Skeletal muscle satellite cell (primary cell): ENCODE data around the gene MMP14.
"Not testable (repeated sequence)": the region's sequence is repeated elsewhere in the genome, so short reads cannot be mapped to it uniquely, and the experiment has no call there.

Experiments
- H3K27me3 ChIP-seq: 2 replicates; pipeline ENCODE4 v1.7.0; 2013; ENCODE audit warnings: low read length; ENCODE audit not compliant: control insufficient read depth, insufficient read depth
- H3K36me3 ChIP-seq: 2 replicates; pipeline ENCODE4 v1.7.0; 2013; ENCODE audit warnings: mild to moderate bottlenecking, control low read depth, low read length; ENCODE audit not compliant: insufficient read depth
- H3K4me1 ChIP-seq: 2 replicates; pipeline ENCODE4 v1.7.0; 2013; ENCODE audit warnings: low read length; ENCODE audit not compliant: control insufficient read depth, insufficient read depth
- H3K4me2 ChIP-seq: 2 replicates; pipeline ENCODE4 v1.7.0; 2013; ENCODE audit warnings: mild to moderate bottlenecking, low read length
- H3K4me3 ChIP-seq: 2 replicates; pipeline ENCODE4 v1.7.0; 2013; ENCODE audit warnings: low read length
- H3K9ac ChIP-seq: 2 replicates; pipeline ENCODE4 v1.7.0; 2013; ENCODE audit warnings: mild to moderate bottlenecking, low read depth, low read length, moderate library complexity
- H3K9me3 ChIP-seq: replicated peaks from 2 replicates; pipeline ENCODE4 v1.7.0; 2013; ENCODE audit warnings: mild to moderate bottlenecking, control low read depth, low read length

The MMP14 gene

DNA sequence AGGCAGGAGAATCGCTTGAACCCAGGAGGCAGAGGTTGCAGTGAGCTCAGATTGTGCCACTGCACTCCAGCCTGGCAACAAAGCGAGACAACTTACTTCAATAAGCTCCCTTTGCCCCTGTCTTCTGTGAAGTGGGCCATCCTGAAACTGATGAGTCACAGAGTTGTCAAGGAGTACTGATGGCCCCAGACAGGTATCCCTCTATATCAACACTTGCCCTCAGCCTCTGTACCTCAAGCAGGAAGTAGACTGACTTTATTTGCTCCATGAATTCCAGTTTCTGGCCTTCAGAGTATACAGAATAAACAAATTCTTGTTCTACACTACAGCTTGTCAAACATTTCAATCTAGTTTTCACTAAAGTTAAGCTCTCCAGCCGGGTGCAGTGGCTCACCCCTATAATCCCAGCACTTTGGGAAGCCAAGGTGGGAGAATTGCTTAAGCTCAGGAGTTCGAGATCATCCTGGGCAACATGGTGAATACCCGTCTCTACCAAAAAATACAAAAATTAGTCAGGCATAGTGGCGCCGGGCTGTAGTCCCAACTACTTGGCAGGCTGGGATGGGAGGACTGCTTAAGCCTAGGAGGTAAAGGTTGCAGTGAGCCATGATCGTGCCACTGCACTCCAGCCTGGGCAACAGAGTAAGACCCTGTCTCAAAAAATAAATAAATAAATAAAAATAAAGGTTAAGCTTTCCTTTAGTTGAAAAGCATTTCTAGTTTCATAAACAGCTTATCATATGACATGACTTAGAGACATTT lies 18.8 kb downstream of the MMP14 start:
- H3K4me2 ChIP-seq: no peak overlapping the region
- no peaks in the 10 kb centered on the region for H3K36me3 ChIP-seq
- H3K9ac ChIP-seq: no peak overlapping the region
- H3K9me3 ChIP-seq: no peaks in the 10 kb centered on the region
- H3K4me3 ChIP-seq: no peak overlapping the region
- peaks cover 31% of the 10 kb centered on the region for H3K4me1 ChIP-seq
- H3K27me3 ChIP-seq: no peaks in the 10 kb centered on the region

DNA sequence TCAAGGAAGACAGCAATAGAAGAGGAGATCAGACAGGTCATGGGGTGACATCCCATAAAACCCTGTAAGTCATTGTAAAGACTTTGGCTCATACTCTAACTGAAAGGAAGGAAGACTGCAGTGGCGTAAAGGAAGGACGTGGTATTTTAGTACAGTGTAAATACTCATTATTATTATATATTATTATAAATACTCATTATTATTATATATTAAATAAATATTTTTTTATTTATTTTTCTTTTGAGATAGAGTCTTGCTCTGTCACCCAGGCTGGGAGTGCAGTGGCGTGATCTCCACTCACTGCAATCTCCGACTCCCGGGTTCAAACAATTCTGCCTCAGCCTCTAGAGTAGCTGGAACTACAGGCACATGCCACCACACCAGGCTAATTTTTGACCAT lies 20.0 kb downstream of the MMP14 start:
- Histone ChIP-seq H3K9me3 (no peaks in the 10 kb centered on the region), H3K9ac (no peak overlapping the region), H3K27me3 (no peaks in the 10 kb centered on the region), H3K36me3 (no peaks in the 10 kb centered on the region), H3K4me1 (peaks cover 19% of the 10 kb centered on the region), H3K4me2 (no peak overlapping the region), H3K4me3 (no peak overlapping the region)

DNA sequence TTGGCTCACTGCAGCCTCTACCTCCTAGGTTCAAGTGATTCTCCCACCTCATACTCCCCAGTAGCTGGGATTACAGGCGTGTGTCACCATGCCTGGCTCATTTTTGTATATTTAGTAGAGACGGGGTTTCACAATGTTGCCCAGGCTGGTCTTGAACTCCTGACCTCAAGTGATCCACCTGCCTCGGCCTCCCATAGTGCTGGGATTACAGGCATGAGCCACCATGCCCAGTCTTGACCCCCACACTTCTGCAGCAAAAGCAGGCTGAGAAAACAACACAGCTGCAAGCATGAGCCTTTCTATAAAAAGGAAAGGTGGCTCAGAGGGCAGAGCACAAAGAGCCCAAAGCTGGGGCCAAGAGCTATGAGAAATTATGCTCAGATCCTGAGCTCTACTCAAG lies 24.0 kb downstream of the MMP14 start:
- not testable (repeated sequence) for H3K9ac ChIP-seq, H3K4me3 ChIP-seq, H3K36me3 ChIP-seq, H3K9me3 ChIP-seq, H3K4me2 ChIP-seq, H3K4me1 ChIP-seq, H3K27me3 ChIP-seq

DNA sequence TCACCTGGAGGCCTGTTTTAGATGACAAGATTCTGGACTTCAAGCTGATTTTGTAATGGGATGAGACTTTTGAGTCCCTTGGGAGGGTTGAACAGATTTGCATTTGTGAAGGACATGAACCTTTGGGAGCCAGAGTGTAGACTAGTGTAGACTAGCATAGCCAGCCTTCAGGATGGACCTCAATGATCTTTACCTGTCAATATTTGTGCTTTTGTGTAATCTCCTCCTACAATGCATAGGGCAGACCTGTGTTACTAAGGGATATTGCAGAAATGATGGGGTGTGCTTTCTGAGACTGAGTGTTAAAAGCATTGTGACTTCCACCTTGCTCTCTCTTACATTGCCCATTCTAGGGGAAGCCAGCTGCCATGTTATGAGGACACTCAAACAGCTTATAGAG lies 25.3 kb downstream of the MMP14 start:
- Histone ChIP-seq H3K4me2 (no peak overlapping the region), H3K4me1 (no peaks in the 10 kb centered on the region), H3K36me3 (no peaks in the 10 kb centered on the region), H3K27me3 (no peaks in the 10 kb centered on the region), H3K4me3 (no peak overlapping the region), H3K9me3 (no peaks in the 10 kb centered on the region), H3K9ac (no peak overlapping the region)

DNA sequence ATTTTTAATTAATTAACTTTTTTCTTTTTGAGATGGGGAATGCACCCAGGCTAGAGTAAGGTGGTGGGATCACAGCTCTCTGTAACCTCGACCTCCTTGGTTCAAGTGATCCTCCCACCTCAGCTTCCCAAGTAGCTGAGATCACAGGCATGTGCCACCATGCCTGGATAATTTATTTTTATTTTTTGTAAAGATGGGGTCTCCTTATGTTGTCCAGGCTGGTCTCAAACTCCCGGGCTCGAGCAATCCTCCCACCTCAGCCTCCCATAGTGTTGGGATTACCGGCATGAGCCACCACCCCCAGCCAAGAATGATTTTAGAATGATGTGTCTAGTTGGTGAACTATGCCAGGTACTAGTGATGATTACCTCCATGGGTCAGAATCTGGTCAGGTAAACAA lies 28.6 kb downstream of the MMP14 start:
- no peak overlapping the region for H3K4me3 ChIP-seq
- H3K9me3 ChIP-seq: no peaks in the 10 kb centered on the region
- no peak overlapping the region for H3K9ac ChIP-seq
- H3K27me3 ChIP-seq: no peaks in the 10 kb centered on the region
- no peaks in the 10 kb centered on the region for H3K4me1 ChIP-seq
- H3K4me2 ChIP-seq: no peak overlapping the region
- H3K36me3 ChIP-seq: no peaks in the 10 kb centered on the region

DNA sequence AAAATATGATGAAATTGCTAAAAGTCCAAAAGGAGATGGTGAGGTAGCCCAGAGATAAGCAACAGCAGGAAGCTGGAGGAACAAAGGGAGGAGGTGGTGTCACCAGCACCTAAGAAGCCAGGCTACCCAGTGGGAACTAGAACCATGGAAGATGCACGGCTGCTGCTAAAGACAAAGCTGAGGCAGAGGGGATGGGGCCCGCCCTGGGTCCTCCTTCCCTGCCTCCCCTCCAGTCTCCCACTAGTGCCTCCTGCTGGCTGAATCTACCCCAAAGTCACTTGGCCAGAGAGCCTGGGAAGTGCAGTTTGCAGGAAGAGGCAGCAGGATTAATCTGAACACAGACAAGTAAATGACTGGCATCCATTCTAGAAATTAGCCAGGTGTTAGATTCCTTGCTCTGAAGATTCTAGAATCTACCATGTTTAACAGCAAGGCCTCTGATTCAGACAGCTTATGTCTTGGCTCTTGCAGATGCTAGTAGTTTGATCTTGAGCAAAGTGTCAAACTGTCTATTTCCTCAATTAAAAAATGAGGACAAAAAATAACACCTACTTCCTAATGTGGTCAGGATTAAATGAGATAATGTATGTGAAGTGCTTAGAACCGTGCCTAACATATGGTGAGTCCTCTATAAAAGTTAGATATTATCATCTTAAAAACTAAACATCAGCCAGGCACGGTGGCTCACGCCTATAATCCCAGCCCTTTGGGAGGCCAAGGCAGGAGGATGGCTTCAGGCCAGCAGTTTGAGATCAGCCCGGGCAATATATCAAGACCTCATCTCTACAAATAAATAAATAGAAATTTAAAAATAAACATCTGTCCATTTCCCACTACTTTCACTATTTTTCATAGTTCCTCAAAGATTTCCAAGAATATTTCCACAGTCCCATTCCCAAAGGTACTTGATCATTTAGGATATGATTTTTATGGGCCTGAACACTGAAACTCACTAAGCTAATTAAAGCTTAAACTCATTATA lies 29.3 kb downstream of the MMP14 start:
- Histone ChIP-seq H3K36me3 (no peaks in the 10 kb centered on the region), H3K9ac (no peak overlapping the region), H3K27me3 (no peaks in the 10 kb centered on the region), H3K9me3 (no peaks in the 10 kb centered on the region), H3K4me3 (no peak overlapping the region), H3K4me2 (no peak overlapping the region), H3K4me1 (peaks cover 4% of the 10 kb centered on the region)

DNA sequence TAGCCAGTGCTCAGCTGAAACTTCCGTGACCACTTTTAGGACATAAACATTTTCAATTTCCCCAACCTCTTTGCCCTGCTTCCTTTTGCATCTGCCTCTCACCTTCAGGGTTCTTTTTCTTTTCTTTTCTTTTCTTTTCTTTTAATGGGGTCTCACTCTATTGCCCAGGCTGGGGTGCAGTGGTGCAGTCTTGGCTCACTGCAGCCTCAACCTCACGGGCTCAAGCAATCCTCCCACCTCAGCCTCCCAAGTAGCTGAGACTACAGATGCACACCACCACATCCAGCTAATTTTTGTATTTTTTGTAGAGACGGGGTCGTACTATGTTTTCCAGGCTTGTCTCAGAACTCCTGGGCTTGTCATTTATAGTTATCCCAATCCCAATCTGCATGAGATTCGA lies 30.5 kb downstream of the MMP14 start:
- Histone ChIP-seq H3K4me1 (peaks cover 10% of the 10 kb centered on the region), H3K4me2 (no peak overlapping the region), H3K9ac (no peak overlapping the region), H3K4me3 (no peak overlapping the region), H3K36me3 (no peaks in the 10 kb centered on the region), H3K27me3 (no peaks in the 10 kb centered on the region), H3K9me3 (no peaks in the 10 kb centered on the region)

DNA sequence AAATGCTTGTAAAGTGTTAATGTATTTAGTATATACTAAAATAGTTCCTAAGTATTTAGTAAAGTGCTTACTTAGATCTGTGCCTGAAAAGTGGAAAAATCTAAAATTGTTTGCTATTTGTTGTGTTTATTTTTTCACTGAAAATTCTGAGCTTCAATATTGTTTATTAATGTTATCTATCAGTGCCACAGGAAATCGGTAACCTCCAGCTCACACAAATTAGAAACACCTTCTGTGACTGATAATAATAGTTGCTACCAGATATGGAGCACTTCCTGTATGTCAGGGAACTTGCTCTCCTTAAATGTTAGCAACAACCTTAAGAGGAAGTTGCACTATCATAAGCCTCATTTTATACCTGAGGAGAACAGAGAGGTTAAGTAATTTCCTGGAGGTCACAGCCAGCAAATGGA lies 34.4 kb downstream of the MMP14 start:
- H3K4me3 ChIP-seq: peak overlapping the region; percentile 96
- H3K27me3 ChIP-seq: no peaks in the 10 kb centered on the region
- peaks cover 20% of the 10 kb centered on the region for H3K36me3 ChIP-seq
- no peaks in the 10 kb centered on the region for H3K9me3 ChIP-seq
- H3K4me2 ChIP-seq: peak overlapping the region; percentile 96
- H3K4me1 ChIP-seq: peaks cover 16% of the 10 kb centered on the region
- peak overlapping the region; percentile 90 for H3K9ac ChIP-seq

DNA sequence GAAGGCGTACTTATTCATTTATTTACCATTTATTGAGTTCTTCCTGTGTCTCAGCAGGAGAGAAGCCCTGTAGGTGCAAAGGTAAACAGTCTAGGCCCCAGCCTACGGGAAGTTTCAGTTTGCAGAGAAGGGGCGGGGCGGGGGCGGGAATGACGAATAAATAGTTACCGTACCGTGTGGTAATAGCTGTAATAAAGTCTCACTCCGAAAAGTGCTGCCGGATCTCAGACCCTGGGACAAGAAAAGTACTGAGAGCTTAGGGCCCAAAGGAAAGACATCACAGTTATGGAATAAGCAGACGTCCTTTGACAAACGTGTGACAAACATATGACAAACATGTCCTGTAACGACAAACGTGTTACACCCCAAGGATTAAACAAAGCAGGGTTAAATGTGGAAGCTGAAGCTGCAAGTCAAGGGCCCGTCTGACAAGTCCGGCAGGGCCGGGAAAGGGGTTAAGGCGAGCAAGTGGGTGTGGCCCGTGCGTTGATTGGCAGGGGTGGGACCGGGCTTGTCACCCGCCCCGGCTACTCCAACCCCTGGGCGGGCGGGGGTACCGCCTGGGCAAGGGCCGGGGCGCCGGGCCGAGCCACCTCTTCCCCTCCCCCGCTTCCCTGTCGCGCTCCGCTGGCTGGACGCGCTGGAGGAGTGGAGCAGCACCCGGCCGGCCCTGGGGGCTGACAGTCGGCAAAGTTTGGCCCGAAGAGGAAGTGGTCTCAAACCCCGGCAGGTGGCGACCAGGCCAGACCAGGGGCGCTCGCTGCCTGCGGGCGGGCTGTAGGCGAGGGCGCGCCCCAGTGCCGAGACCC lies 35.0 kb downstream of the MMP14 start, which contains the start of gene LRP10:
Gene LRP10, plus strand, starts transcription at position 517 of the 809 bp plus-strand sequence. CDS start 564 bp downstream, outside the sequence.
- Histone ChIP-seq H3K36me3 (peaks cover 27% of the 10 kb centered on the region), H3K9me3 (no peaks in the 10 kb centered on the region), H3K27me3 (no peaks in the 10 kb centered on the region), H3K4me1 (peaks cover 16% of the 10 kb centered on the region), H3K9ac (peak within 1 kb of the TSS; percentile 90), H3K4me3 (peak within 1 kb of the TSS; percentile 96), H3K4me2 (peak within 1 kb of the TSS; percentile 96)

DNA sequence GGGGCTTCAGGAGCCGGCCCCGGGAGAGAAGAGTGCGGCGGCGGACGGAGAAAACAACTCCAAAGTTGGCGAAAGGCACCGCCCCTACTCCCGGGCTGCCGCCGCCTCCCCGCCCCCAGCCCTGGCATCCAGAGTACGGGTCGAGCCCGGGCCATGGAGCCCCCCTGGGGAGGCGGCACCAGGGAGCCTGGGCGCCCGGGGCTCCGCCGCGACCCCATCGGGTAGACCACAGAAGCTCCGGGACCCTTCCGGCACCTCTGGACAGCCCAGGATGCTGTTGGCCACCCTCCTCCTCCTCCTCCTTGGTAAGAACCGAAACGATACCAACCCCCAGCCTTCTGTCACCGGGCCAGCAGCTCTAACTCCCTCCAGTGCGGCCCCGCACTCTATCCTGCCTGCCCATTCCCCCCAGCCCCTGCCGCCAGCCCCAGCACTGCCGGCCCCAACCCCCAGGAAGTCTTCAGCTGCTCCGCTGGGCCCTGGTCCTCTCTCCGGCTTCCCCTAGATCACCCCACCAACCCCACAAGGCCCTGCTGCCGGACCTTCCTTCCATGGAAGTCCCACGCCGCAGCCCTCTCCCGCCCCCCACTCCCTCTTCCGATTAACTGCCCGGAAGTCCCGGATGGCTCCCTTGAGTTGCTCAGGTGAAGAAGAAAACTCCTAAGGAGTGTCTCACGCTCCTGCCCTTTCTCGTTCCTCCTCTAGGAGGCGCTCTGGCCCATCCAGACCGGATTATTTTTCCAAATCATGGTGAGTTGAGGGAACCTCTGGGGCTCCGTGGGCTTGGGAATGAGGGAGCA lies 35.8 kb downstream of the MMP14 start:
- peaks cover 35% of the 10 kb centered on the region for H3K36me3 ChIP-seq
- H3K27me3 ChIP-seq: no peaks in the 10 kb centered on the region
- H3K4me2 ChIP-seq: peak overlapping the region; percentile 96
- peak overlapping the region; percentile 96 for H3K4me3 ChIP-seq
- peaks cover 16% of the 10 kb centered on the region for H3K4me1 ChIP-seq
- no peaks in the 10 kb centered on the region for H3K9me3 ChIP-seq
- peak overlapping the region; percentile 90 for H3K9ac ChIP-seq
